Gastrocnemius medialis (tissue), 4 donors: ENCODE measurements around the gene CCDC63. TPM values are rescaled to one million over a fixed set of nuclear protein-coding genes. Genes with fewer than 3 reads are reported as not detected.

Experiments used
- ATAC-seq, 2 donors: fragments of 150-250 bp; one replicate each; pipeline ENCODE4 v1.9.1; 2016
- DNase-seq, 2 donors: peaks; one replicate each; pipeline ENCODE4 v3.0.0-alpha.2; 2019
- H3K27ac ChIP-seq, 4 donors: fragments of 200-600 bp; sonication (generic); 1 replicate in 1 of 4; 2 replicates in 3 of 4; pipeline ENCODE4 v1.5.1; 2016 to 2018; ENCODE audit warnings: mild to moderate bottlenecking in 2 of 4, moderate library complexity in 1 of 4
- H3K27me3 ChIP-seq, 3 donors: fragments of 200-600 bp; sonication (generic) in 2 of 3; 1 replicate in 1 of 3; 2 replicates in 2 of 3; pipeline versions ENCODE4 v1.5.1 to v1.6.0; 2016 to 2019; ENCODE audit warnings: mild to moderate bottlenecking in 1 of 3, moderate library complexity in 1 of 3
- H3K36me3 ChIP-seq, 2 donors: fragments of 200-600 bp; sonication (generic) in 1 of 2; one replicate each; pipeline ENCODE4 v1.5.1; 2017 to 2018
- H3K4me1 ChIP-seq, 2 donors: fragments of 200-600 bp; sonication (generic) in 1 of 2; one replicate each; pipeline ENCODE4 v1.5.1; 2016 to 2017; ENCODE audit warnings: mild to moderate bottlenecking in 2 of 2
- H3K4me3 ChIP-seq, 4 donors: fragments of 200-600 bp; sonication (generic) in 3 of 4; 1 replicate in 1 of 4; 2 replicates in 3 of 4; pipeline ENCODE4 v1.5.1; 2016 to 2019; ENCODE audit warnings: mild to moderate bottlenecking in 2 of 4
- H3K9me3 ChIP-seq, 3 donors: fragments of 200-600 bp; sonication (generic) in 2 of 3; 1 replicate in 1 of 3; 2 replicates in 2 of 3; pipeline ENCODE4 v1.5.1; 2016 to 2019
- POLR2A ChIP-seq, 2 donors: fragments of 450-650 bp; IDR thresholded peaks; one replicate each; pipeline ENCODE4 v1.6.1; 2017; ENCODE audit warnings: antibody characterized with exemption in 2 of 2, mild to moderate bottlenecking in 2 of 2, moderate library complexity in 2 of 2
- in situ Hi-C, 4 donors: fragments of 200-750 bp; cut with MboI; loops; one replicate each; pipeline versions ENCODE4 v1.15.0 to v1.8.0; 2017; ENCODE audit warnings: low sequenced_read_pairs in 4 of 4
- intact Hi-C: fragments of 100-400 bp; cut with DNase I; formaldehyde crosslinking; loops from one replicate; pipeline ENCODE4 v1.15.1; 2023; ENCODE audit warnings: low total_unique reads
- total RNA-seq, 4 donors: library from RNA; depleted of rRNA; stranded (reverse); fragments of >200 nt; gene quantifications; one replicate each; pipeline versions ENCODE4 v1.1.0 to v1.2.3, GENCODE V29; 2016
- TF ChIP-seq, protein P1 (sequence below), 5 experiments: fragments of 450-650 bp in 3 of 5; fragments of 200-600 bp in 2 of 5; sonication (generic) in 2 of 5; IDR thresholded peaks in 4 of 5; conservative IDR thresholded peaks in 1 of 5; 1 replicate in 4 of 5; 2 replicates in 1 of 5; pipeline ENCODE4 v1.5.1; 2016 to 2019; ENCODE audit warnings: antibody characterized with exemption in 5 of 5, mild to moderate bottlenecking in 3 of 5, moderate library complexity in 3 of 5

CCDC63 gene
- total RNA-seq, 4 donors from 2014 or later = not detected

DNA sequence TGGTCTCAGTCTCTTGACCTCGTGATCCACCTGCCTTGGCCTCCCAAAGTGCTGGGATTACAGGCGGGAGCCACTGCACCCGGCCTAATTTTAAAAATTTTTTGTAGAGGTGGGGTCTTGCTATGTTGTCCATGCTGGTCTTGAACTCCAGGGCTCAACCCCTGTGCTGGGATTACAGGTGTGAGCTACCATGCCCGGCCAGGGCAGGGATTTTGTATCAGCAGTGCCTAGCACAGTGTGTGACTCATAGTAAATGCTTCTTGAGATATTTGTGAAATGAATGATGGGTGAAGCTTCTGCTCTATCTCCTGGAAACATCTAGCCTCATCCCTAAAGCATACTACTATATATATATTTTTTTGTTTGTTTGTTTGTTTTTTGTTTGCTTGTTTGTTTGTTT, 36.5 kb downstream of the CCDC63 start:
- Histone ChIP-seq H3K36me3 (no peaks in the 10 kb centered on the region), H3K4me3 (no peak overlapping the region), H3K4me1 (peaks cover 0 to 3% of the 10 kb centered on the region in 2 donors), H3K27me3 (no peaks in the 10 kb centered on the region), H3K9me3 (no peaks in the 10 kb centered on the region), H3K27ac (no peak overlapping the region)
- ATAC-seq (no peak), DNase-seq (no peak)
- in situ Hi-C loops = loop anchor here in 2 of 4 donors (10.0 to 25.0 kb wide), 4 partner anchors 268 to 429 kb away; partner anchors contain the start of genes ARPC3 (in 1 of the 2) and TCTN1 (in 1 of the 2)
- TF ChIP-seq, protein P1, sequence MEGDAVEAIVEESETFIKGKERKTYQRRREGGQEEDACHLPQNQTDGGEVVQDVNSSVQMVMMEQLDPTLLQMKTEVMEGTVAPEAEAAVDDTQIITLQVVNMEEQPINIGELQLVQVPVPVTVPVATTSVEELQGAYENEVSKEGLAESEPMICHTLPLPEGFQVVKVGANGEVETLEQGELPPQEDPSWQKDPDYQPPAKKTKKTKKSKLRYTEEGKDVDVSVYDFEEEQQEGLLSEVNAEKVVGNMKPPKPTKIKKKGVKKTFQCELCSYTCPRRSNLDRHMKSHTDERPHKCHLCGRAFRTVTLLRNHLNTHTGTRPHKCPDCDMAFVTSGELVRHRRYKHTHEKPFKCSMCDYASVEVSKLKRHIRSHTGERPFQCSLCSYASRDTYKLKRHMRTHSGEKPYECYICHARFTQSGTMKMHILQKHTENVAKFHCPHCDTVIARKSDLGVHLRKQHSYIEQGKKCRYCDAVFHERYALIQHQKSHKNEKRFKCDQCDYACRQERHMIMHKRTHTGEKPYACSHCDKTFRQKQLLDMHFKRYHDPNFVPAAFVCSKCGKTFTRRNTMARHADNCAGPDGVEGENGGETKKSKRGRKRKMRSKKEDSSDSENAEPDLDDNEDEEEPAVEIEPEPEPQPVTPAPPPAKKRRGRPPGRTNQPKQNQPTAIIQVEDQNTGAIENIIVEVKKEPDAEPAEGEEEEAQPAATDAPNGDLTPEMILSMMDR (IDR thresholded peaks at IDR 0.05 in 4 of 5, conservative IDR thresholded peaks at IDR 0.05 in 1 of 5) = no peak
- TF ChIP-seq POLR2A (IDR thresholded peaks at IDR 0.05) = no peak
- intact Hi-C loops = loop anchor here (10.0 kb wide), 1 partner anchor 268 kb away; the partner anchor contains the start of gene TCTN1

DNA sequence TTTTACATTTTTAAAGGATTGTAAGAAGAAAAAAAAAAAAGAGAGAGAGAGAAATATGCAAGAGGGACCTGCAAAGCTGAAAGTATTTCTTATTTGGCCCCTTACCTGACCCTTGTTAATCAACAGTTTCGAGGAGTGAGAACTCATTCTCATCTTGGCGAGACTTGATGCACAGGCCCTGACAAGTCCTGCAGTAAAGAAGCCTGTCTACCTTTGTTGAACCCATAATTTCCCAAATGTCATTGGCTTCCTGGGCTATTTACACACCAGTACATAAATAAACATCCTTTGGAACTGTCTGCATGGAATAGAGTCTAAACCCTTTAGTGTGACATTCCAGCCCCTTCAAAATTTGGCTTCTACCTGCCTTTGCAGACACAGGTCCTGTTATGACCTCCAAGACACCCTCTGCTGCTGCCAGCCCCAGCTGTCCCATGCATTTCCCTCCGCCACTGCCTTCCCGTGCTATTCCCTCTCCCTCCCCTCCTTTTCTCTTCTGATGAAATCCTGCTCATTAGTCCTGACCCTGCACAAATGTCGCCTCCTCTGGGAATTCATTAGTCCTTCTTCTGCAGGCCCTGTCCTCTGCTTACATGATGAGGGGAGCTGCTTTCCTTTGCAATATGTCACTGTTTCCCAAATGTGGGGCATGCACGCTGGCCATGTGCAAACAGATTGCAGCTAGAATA, 38.5 kb downstream of the CCDC63 start:
- H3K27ac ChIP-seq = no peak overlapping the region
- no peaks in the 10 kb centered on the region for H3K36me3 ChIP-seq
- no peaks in the 10 kb centered on the region for H3K27me3 ChIP-seq
- no peaks in the 10 kb centered on the region for H3K4me1 ChIP-seq
- H3K4me3 ChIP-seq = no peak overlapping the region
- in situ Hi-C loops (loop anchor here in 2 of 4 donors (10.0 to 25.0 kb wide), 4 partner anchors 270 to 430 kb away; partner anchors contain the start of genes ARPC3 (in 1 of the 2) and TCTN1 (in 1 of the 2)), intact Hi-C loops (loop anchor here (5.0 to 10.0 kb wide), 5 partner anchors 38 to 433 kb away; partner anchors contain the start of genes ARPC3, CCDC63, FAM216A and GPN3)
- ATAC-seq (no peak), DNase-seq (no peak)
- H3K9me3 ChIP-seq = no peaks in the 10 kb centered on the region
- TF ChIP-seq, protein P1 (IDR thresholded peaks at IDR 0.05 in 4 of 5, conservative IDR thresholded peaks at IDR 0.05 in 1 of 5) = no peak
- TF ChIP-seq POLR2A (IDR thresholded peaks at IDR 0.05) = no peak

DNA sequence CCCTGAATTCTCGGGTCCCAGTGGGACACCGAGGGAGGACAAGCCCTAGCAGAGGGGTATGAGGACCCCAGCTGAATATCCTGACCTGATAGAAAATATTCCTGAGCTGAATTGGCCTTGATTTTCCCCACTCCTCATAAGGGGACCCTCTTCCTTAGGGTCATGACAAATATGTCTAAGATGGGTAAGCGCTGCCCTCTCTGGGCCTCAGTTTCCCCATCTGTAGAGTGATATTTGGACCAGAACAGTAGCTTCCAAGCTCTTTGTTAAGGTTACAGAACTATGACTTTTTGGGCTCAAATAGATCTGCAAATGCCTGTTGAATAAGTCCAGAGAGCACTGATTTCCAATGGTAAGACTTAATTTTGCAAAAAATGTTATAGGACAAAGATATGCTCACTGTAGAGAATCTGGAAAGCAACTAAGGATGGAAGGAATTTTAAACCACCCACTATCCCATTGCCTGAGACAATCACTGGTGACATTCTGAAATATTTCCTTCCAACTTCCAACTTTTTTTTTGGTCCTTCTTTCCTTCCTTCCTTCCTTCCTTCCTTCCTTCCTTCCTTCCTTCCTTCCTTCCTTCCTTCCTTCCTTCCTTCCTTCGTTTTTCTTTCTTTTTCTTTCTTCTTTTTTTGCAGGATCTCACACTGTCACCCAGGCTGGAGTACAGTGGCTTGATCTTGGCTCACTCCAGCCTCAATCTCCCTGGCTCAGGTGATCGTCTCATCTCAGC, 41.6 kb downstream of the CCDC63 start:
- Histone ChIP-seq H3K27ac (peak overlapping the region in 1 of 4 donors; percentile 58), H3K9me3 (no peaks in the 10 kb centered on the region), H3K4me3 (peak overlapping the region in 2 of 4 donors; percentile 45 to 58), H3K27me3 (no peaks in the 10 kb centered on the region), H3K36me3 (no peaks in the 10 kb centered on the region), H3K4me1 (no peaks in the 10 kb centered on the region)
- DNase-seq (no peak), ATAC-seq (no peak)
- TF ChIP-seq, protein P1 (IDR thresholded peaks at IDR 0.05 in 4 of 5, conservative IDR thresholded peaks at IDR 0.05 in 1 of 5) = peak in 1 of 5 experiments; percentile 8
- no peak for TF ChIP-seq POLR2A (IDR thresholded peaks at IDR 0.05)
- in situ Hi-C loops (loop anchor here in 2 of 4 donors (10.0 to 25.0 kb wide), 4 partner anchors 274 to 434 kb away; partner anchors contain the start of genes ARPC3 (in 1 of the 2) and TCTN1 (in 1 of the 2)), intact Hi-C loops (loop anchor here (1.0 to 10.0 kb wide), 6 partner anchors 41 to 436 kb away; partner anchors contain the start of genes ARPC3, CCDC63, FAM216A and GPN3)

DNA sequence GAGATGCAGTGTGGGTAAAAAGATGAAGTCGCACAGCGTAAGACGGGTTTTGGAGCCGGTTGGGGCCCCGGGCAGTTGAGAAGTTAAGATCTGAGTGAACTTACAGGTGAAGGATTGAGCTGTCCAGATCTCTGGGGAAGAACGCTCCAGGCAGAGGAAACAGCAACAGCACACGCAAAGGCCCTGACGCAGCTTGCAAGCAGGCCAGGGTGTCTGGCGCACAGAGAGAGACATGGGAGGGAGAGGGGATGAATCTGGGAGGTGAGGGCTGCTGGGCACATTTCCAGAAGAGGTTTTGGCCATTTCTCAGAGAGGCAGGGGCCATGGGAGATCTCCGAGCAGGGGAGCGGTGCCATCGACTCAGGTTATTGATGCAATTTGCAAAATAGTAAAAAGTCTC, 42.6 kb downstream of the CCDC63 start:
- Histone ChIP-seq H3K4me1 (no peaks in the 10 kb centered on the region), H3K27ac (no peak overlapping the region), H3K9me3 (no peaks in the 10 kb centered on the region), H3K36me3 (no peaks in the 10 kb centered on the region), H3K4me3 (no peak overlapping the region), H3K27me3 (no peaks in the 10 kb centered on the region)
- no peak for TF ChIP-seq POLR2A (IDR thresholded peaks at IDR 0.05)
- TF ChIP-seq, protein P1 (IDR thresholded peaks at IDR 0.05 in 4 of 5, conservative IDR thresholded peaks at IDR 0.05 in 1 of 5) = no peak
- in situ Hi-C loops (loop anchor here in 2 of 4 donors (10.0 to 25.0 kb wide), 4 partner anchors 275 to 435 kb away; partner anchors contain the start of genes ARPC3 (in 1 of the 2) and TCTN1 (in 1 of the 2)), intact Hi-C loops (loop anchor here (5.0 to 10.0 kb wide), 5 partner anchors 42 to 437 kb away; partner anchors contain the start of genes ARPC3, CCDC63, FAM216A and GPN3)
- DNase-seq (no peak), ATAC-seq (no peak)
